HG02798 (cell line): ENCODE measurements around the gene BARX2.

Experiments
- ATAC-seq: cut with Tn5 transposase; IDR thresholded peaks from one replicate; pipeline ENCODE4 v1.9.1; 2021; ENCODE audit warnings: mild to moderate bottlenecking; ENCODE audit not compliant: unreplicated experiment, poor library complexity

Gene BARX2

GRCh38 chr11:129372609-129373488 is 2.8 kb upstream of the BARX2 start:
- ATAC-seq: no peak

- ATAC-seq: no peak
Measured at GRCh38 chr11:129373489-129373953, 2.1 kb upstream of the BARX2 start.

GRCh38 chr11:129374081-129374992 is 1.3 kb upstream of the BARX2 start:
- ATAC-seq: no peak

- no peak for ATAC-seq
Measured at GRCh38 chr11:129374993-129375750, 476 bp upstream of the BARX2 start.

- no peak for ATAC-seq
Measured at GRCh38 chr11:129376658-129377341, 1.2 kb downstream of the BARX2 start.

GRCh38 chr11:129377739-129378138 is 2.1 kb downstream of the BARX2 start:
- no peak for ATAC-seq

GRCh38 chr11:129380413-129380812 is 4.8 kb downstream of the BARX2 start:
- no peak for ATAC-seq

GRCh38 chr11:129382583-129382982 is 6.9 kb downstream of the BARX2 start:
- ATAC-seq: no peak

GRCh38 chr11:129383060-129383459 is 7.4 kb downstream of the BARX2 start:
- no peak for ATAC-seq

GRCh38 chr11:129383502-129383901 is 7.9 kb downstream of the BARX2 start:
- no peak for ATAC-seq

- no peak for ATAC-seq
Measured at GRCh38 chr11:129384415-129384814, 8.8 kb downstream of the BARX2 start.

GRCh38 chr11:129385801-129386200 is 10.2 kb downstream of the BARX2 start:
- no peak for ATAC-seq

- ATAC-seq: no peak
Measured at GRCh38 chr11:129386795-129387397, 11.2 kb downstream of the BARX2 start.

GRCh38 chr11:129387434-129387833 is 11.8 kb downstream of the BARX2 start:
- ATAC-seq: no peak

- ATAC-seq: no peak
Measured at GRCh38 chr11:129388824-129389223, 13.2 kb downstream of the BARX2 start.

- no peak for ATAC-seq
Measured at GRCh38 chr11:129390303-129390821, 14.7 kb downstream of the BARX2 start.

- no peak for ATAC-seq
Measured at GRCh38 chr11:129391360-129391759, 15.7 kb downstream of the BARX2 start.

- no peak for ATAC-seq
Measured at GRCh38 chr11:129391821-129392220, 16.2 kb downstream of the BARX2 start.

GRCh38 chr11:129392995-129393394 is 17.3 kb downstream of the BARX2 start:
- no peak for ATAC-seq
